RWPE2 (cell line): ENCODE data around the gene E2F1.
"Not testable (repeated sequence)": the region's sequence is repeated elsewhere in the genome, so short reads cannot be mapped to it uniquely, and the experiment has no call there.

Experiments
- ATAC-seq: fragments of 200-7000 bp; cut with Tn5 transposase; 3 replicates; pipeline ENCODE4 v1.9.1; 2021; ENCODE audit warnings: low read depth
- DNase-seq: peaks from one replicate; pipeline ENCODE4 v3.0.0-alpha.2; 2020; ENCODE audit warnings: low spot score
- H3K27ac ChIP-seq: fragments of 450-650 bp; 2 replicates; pipeline ENCODE4 v1.5.1; 2017; ENCODE audit warnings: mild to moderate bottlenecking; ENCODE audit not compliant: poor library complexity, severe bottlenecking
- H3K27me3 ChIP-seq: fragments of 250-450 bp; sonication (Bioruptor Pico); 2 replicates; pipeline ENCODE4 v1.5.1; 2021; ENCODE audit warnings: mild to moderate bottlenecking, moderate library complexity; ENCODE audit not compliant: insufficient read depth, poor library complexity, severe bottlenecking
- H3K36me3 ChIP-seq: fragments of 250-450 bp; sonication (Bioruptor Pico); 2 replicates; pipeline ENCODE4 v1.5.1; 2020; ENCODE audit warnings: low read depth, mild to moderate bottlenecking, moderate library complexity
- H3K4me1 ChIP-seq: fragments of 250-450 bp; sonication (Bioruptor Pico); 2 replicates; pipeline ENCODE4 v1.5.1; 2021; ENCODE audit warnings: mild to moderate bottlenecking, moderate library complexity; ENCODE audit not compliant: insufficient read depth, poor library complexity, severe bottlenecking
- H3K4me3 ChIP-seq: fragments of 250-450 bp; sonication (Bioruptor Pico); 2 replicates; pipeline ENCODE4 v1.5.1; 2021; ENCODE audit warnings: mild to moderate bottlenecking, moderate library complexity; ENCODE audit not compliant: severe bottlenecking
- H3K9me3 ChIP-seq: fragments of 250-450 bp; sonication (Bioruptor Pico); 2 replicates; pipeline ENCODE4 v1.5.1; 2021; ENCODE audit warnings: mild to moderate bottlenecking, moderate library complexity; ENCODE audit not compliant: severe bottlenecking
- TF ChIP-seq, protein P1 (sequence below): fragments of 450-650 bp; IDR thresholded peaks from one replicate; pipeline ENCODE4 v1.5.1; 2017; ENCODE audit warnings: mild to moderate bottlenecking, moderate library complexity; ENCODE audit not compliant: poor library complexity, severe bottlenecking

Gene E2F1

DNA sequence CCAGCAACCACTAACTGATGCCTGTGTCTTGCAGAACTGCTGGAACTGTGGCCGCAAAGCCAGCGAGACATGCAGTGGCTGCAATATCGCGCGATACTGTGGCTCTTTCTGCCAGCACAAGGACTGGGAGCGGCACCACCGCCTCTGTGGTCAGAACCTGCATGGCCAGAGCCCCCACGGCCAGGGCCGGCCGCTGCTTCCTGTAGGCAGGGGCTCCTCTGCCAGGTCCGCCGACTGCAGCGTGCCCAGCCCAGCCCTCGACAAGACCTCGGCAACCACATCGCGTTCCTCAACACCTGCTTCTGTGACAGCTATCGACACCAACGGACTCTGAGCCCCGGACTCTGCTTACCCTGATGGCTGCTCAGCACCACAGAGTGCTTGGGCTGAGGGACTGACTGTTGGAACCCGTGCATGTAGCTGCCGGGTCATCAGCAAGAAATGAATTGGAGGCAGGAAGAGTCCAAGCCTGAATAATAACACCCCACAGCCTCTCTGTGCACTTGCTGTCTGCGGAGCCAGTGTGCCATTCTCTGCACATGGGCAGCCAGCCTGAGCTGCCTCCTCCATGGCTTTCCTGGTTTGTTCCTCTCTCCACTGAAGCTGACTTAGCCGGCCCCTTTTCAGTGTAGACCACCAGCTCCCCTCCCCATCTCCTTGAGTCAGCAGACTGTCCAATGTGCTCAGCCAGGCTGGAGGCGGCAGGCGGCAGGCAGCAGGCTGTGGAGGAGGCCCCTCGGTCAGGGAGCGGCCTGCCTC, 41.7 kb downstream of the E2F1 start:
- H3K36me3 ChIP-seq = peaks cover 28% of the 10 kb centered on the region
- TF ChIP-seq, protein P1, sequence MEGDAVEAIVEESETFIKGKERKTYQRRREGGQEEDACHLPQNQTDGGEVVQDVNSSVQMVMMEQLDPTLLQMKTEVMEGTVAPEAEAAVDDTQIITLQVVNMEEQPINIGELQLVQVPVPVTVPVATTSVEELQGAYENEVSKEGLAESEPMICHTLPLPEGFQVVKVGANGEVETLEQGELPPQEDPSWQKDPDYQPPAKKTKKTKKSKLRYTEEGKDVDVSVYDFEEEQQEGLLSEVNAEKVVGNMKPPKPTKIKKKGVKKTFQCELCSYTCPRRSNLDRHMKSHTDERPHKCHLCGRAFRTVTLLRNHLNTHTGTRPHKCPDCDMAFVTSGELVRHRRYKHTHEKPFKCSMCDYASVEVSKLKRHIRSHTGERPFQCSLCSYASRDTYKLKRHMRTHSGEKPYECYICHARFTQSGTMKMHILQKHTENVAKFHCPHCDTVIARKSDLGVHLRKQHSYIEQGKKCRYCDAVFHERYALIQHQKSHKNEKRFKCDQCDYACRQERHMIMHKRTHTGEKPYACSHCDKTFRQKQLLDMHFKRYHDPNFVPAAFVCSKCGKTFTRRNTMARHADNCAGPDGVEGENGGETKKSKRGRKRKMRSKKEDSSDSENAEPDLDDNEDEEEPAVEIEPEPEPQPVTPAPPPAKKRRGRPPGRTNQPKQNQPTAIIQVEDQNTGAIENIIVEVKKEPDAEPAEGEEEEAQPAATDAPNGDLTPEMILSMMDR = no peak
- H3K4me3 ChIP-seq = no peak overlapping the region
- no peak; the same call in 2 of the 3 replicates for ATAC-seq
- peak; percentile 82 for DNase-seq
- H3K9me3 ChIP-seq = no peaks in the 10 kb centered on the region
- no peak overlapping the region for H3K27ac ChIP-seq
- H3K4me1 ChIP-seq = no peaks in the 10 kb centered on the region
- H3K27me3 ChIP-seq = no peaks in the 10 kb centered on the region

GRCh38 chr20:33640287-33640686, 45.9 kb downstream of the E2F1 start:
- no peaks in the 10 kb centered on the region for H3K9me3 ChIP-seq
- DNase-seq = no peak
- H3K36me3 ChIP-seq = peaks cover 32% of the 10 kb centered on the region
- H3K4me1 ChIP-seq = no peaks in the 10 kb centered on the region
- no peak overlapping the region for H3K27ac ChIP-seq
- TF ChIP-seq, protein P1 = no peak
- no peaks in the 10 kb centered on the region for H3K27me3 ChIP-seq
- no peak overlapping the region for H3K4me3 ChIP-seq
- ATAC-seq = no peak

DNA sequence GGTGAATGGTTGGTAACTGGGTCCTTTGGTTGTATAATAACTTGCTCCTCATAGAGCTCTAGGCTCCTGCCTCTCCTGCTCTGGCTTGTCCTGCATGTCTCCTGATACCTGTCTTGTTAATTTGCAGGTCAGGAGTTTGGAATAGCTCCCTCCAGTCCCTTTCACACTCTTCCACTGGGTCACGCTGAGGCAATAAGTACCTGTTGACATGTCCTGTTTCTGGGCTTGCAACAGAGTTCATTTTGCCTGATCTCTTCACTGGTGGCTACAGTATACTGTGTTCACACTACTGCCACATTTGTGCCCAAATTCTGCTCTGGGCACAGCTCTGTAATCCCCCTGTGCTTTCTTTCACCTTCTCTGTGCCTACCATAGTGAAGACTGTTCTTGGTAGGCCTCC, 49.4 kb downstream of the E2F1 start:
- H3K9me3 ChIP-seq = no peaks in the 10 kb centered on the region
- H3K27ac ChIP-seq = no peak overlapping the region
- ATAC-seq (peak; percentile 11; the same call in 1 of the 3 replicates), DNase-seq (peak; percentile 28)
- H3K36me3 ChIP-seq = peaks cover 25% of the 10 kb centered on the region
- TF ChIP-seq, protein P1 = no peak
- H3K4me3 ChIP-seq = no peak overlapping the region
- H3K27me3 ChIP-seq = no peaks in the 10 kb centered on the region
- no peaks in the 10 kb centered on the region for H3K4me1 ChIP-seq

GRCh38 chr20:33635341-33635740, 50.8 kb downstream of the E2F1 start:
- Histone ChIP-seq H3K4me3 (no peak overlapping the region), H3K9me3 (no peaks in the 10 kb centered on the region), H3K36me3 (peaks cover 29% of the 10 kb centered on the region), H3K27ac (no peak overlapping the region), H3K27me3 (no peaks in the 10 kb centered on the region), H3K4me1 (no peaks in the 10 kb centered on the region)
- ATAC-seq (no peak), DNase-seq (no peak)
- TF ChIP-seq, protein P1 = no peak

- H3K27ac ChIP-seq, H3K27me3 ChIP-seq, ATAC-seq, H3K4me1 ChIP-seq, H3K9me3 ChIP-seq, DNase-seq, H3K4me3 ChIP-seq: not testable (repeated sequence)
- H3K36me3 ChIP-seq = peaks cover 42% of the 10 kb centered on the region
These were observed 54.3 kb downstream of the E2F1 start for GRCh38 chr20:33631910-33632309.
